Keratinocyte (primary cell): ENCODE results near the gene CWC27. TPM values are rescaled to one million over a fixed set of nuclear protein-coding genes. Genes with fewer than 3 reads are reported as not detected.

ENCODE experiments used
- DNase-seq: peaks from one replicate; pipeline ENCODE4 v3.0.0-alpha.2; 2011; ENCODE audit warnings: low read depth, missing footprints, low spot score
- FAIRE-seq: peaks from 2 replicates; lab custom pipeline; 2011; peaks lifted over from hg19 to GRCh38; lab: Jason Lieb, UNC
- H2AFZ ChIP-seq: 2 replicates; pipeline ENCODE4 v1.6.0; 2012; ENCODE audit warnings: low read length, control low read depth, inconsistent platforms; ENCODE audit not compliant: control insufficient read depth
- H3K27ac ChIP-seq: 2 replicates; pipeline ENCODE4 v1.5.1; 2011; ENCODE audit warnings: low read length; ENCODE audit not compliant: control insufficient read depth, insufficient read depth
- H3K27me3 ChIP-seq: 3 replicates; pipeline ENCODE4 v1.6.0; 2011; ENCODE audit warnings: low read length; ENCODE audit not compliant: control insufficient read depth, insufficient read depth; ENCODE audit errors: extremely low read depth
- H3K36me3 ChIP-seq, 2 experiments: 2 replicates in 1 of 2; 3 replicates in 1 of 2; pipeline ENCODE4 v1.5.1; 2011; ENCODE audit warnings: low read length in 2 of 2, mild to moderate bottlenecking in 1 of 2; ENCODE audit not compliant: control insufficient read depth in 2 of 2, insufficient read depth in 2 of 2; ENCODE audit errors: extremely low read depth in 1 of 2
- H3K4me1 ChIP-seq: 3 replicates; pipeline ENCODE4 v1.5.1; 2011; ENCODE audit warnings: low read length; ENCODE audit not compliant: control insufficient read depth, insufficient read depth; ENCODE audit errors: extremely low read depth
- H3K4me2 ChIP-seq: 3 replicates; pipeline ENCODE4 v1.6.0; 2011; ENCODE audit warnings: low read depth, low read length; ENCODE audit not compliant: control insufficient read depth, insufficient read depth; ENCODE audit errors: extremely low read depth
- H3K4me3 ChIP-seq, 3 experiments: fragments of 200-600 bp in 1 of 3; sonication (generic) in 1 of 3; 2 replicates in 2 of 3; 3 replicates in 1 of 3; pipeline ENCODE4 v1.5.1; 2011 to 2016; ENCODE audit warnings: low read length in 3 of 3, mild to moderate bottlenecking in 3 of 3, control low read depth in 2 of 3, inconsistent platforms in 1 of 3, low read depth in 1 of 3, mixed read lengths in 1 of 3, mixed run types in 1 of 3, moderate library complexity in 1 of 3; ENCODE audit not compliant: control insufficient read depth in 2 of 3, insufficient read depth in 2 of 3; ENCODE audit errors: extremely low read depth in 1 of 3
- H3K79me2 ChIP-seq: 2 replicates; pipeline ENCODE4 v1.6.0; 2012; ENCODE audit warnings: low read length; ENCODE audit not compliant: control insufficient read depth, insufficient read depth
- H3K9ac ChIP-seq: 3 replicates; pipeline ENCODE4 v1.6.0; 2011; ENCODE audit warnings: low read length; ENCODE audit not compliant: control insufficient read depth, insufficient read depth; ENCODE audit errors: extremely low read depth
- H3K9me1 ChIP-seq: 3 replicates; pipeline ENCODE4 v1.6.0; 2011; ENCODE audit warnings: low read length; ENCODE audit not compliant: control insufficient read depth, insufficient read depth; ENCODE audit errors: extremely low read depth
- H3K9me3 ChIP-seq: 2 replicates; pipeline ENCODE4 v1.5.1; 2012; ENCODE audit warnings: low read depth, low read length; ENCODE audit not compliant: control insufficient read depth
- H4K20me1 ChIP-seq: 3 replicates; pipeline ENCODE4 v1.6.0; 2011; ENCODE audit warnings: low read length; ENCODE audit not compliant: control insufficient read depth, insufficient read depth; ENCODE audit errors: extremely low read depth
- CTCF ChIP-seq, 3 experiments: IDR thresholded peaks in 1 of 3; conservative IDR thresholded peaks in 1 of 3; optimal IDR thresholded peaks in 1 of 3; 2 replicates in 2 of 3; 3 replicates in 1 of 3; pipeline versions ENCODE3 to v1.5.1; 2011; ENCODE audit warnings: low read length in 3 of 3, mild to moderate bottlenecking in 3 of 3, moderate library complexity in 2 of 3, control low read depth in 1 of 3, inconsistent platforms in 1 of 3; ENCODE audit not compliant: insufficient read depth in 2 of 3; ENCODE audit errors: extremely low read depth in 1 of 3
- EZH2 ChIP-seq: IDR thresholded peaks from one replicate; pipeline ENCODE4 v1.6.1; 2012; ENCODE audit warnings: inconsistent platforms, mild to moderate bottlenecking, low read length, moderate library complexity
- dilution Hi-C: fragments of 300-500 bp; cut with MboI; formaldehyde crosslinking; loops from one replicate; pipeline ENCODE4 v1.7.0; 2020; ENCODE audit warnings: low sequenced_read_pairs; ENCODE audit not compliant: extremely low pct_ligation_motif_present
- polyA plus RNA-seq, 5 experiments: library from polyadenylated mRNA; depleted of rRNA in 3 of 5; stranded (reverse) in 3 of 5; stranded (forward) in 1 of 5; unstranded in 1 of 5; fragments of >200 nt; gene quantifications; 1 replicate in 1 of 5; 2 replicates in 3 of 5; 3 replicates in 1 of 5; pipeline versions ENCODE4 v1.2.1 to v1.2.3, GENCODE V29; 2011 to 2012; ENCODE audit warnings: missing spikeins in 2 of 5, low read depth in 1 of 5, low replicate concordance in 1 of 5

The CWC27 gene
- polyA plus RNA-seq, 1 donor (not counting 4 experiments of a cell fraction or from before 2014, with no cell fraction given) = 31.8 TPM

DNA sequence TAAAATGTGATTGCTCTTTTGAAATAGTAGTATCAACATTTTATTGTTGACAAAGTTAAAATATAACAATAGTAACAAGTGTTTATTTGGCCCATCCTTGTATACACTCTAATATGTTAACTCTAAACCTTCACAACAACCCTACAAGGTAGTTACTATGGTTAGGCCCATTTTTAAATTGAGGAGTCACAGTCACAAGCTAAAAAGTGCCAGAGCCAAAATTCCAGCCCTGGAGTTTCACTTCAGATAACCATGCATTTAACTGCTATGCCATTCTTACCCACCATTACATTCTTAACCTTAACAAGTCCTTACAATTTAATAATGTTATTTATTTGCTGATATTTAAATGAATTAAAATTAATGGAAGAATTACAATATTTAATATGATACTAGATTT lies 91.2 kb downstream of the CWC27 start:
- Histone ChIP-seq H3K9me1 (no peaks in the 10 kb centered on the region), H3K79me2 (no peaks in the 10 kb centered on the region), H2AFZ (no peak overlapping the region), H3K9ac (no peak overlapping the region), H3K4me3 (no peak overlapping the region), H4K20me1 (no peaks in the 10 kb centered on the region), H3K9me3 (no peaks in the 10 kb centered on the region), H3K36me3 (no peaks in the 10 kb centered on the region), H3K27ac (no peak overlapping the region), H3K4me1 (no peaks in the 10 kb centered on the region), H3K4me2 (no peak overlapping the region), H3K27me3 (no peaks in the 10 kb centered on the region)
- dilution Hi-C loops = no loop called here
- no peak for FAIRE-seq
- DNase-seq = no peak
- TF ChIP-seq CTCF (optimal IDR thresholded peaks at IDR 0.05 in 1 of 3, IDR thresholded peaks at IDR 0.05 in 1 of 3, conservative IDR thresholded peaks at IDR 0.05 in 1 of 3; ENCODE audit: extremely low read depth in 1 of 3, insufficient read depth in 2 of 3, low read length in 3 of 3) (no peak), EZH2 (no peak)

- H3K9me3 ChIP-seq = no peaks in the 10 kb centered on the region
- H3K36me3 ChIP-seq = no peaks in the 10 kb centered on the region
- no peak overlapping the region for H2AFZ ChIP-seq
- FAIRE-seq (no peak), DNase-seq (no peak)
- no peak overlapping the region for H3K27ac ChIP-seq
- no peak overlapping the region for H3K4me3 ChIP-seq
- H4K20me1 ChIP-seq = no peaks in the 10 kb centered on the region
- TF ChIP-seq CTCF (optimal IDR thresholded peaks at IDR 0.05 in 1 of 3, IDR thresholded peaks at IDR 0.05 in 1 of 3, conservative IDR thresholded peaks at IDR 0.05 in 1 of 3; ENCODE audit: extremely low read depth in 1 of 3, insufficient read depth in 2 of 3, low read length in 3 of 3) = no peak
- TF ChIP-seq EZH2 = no peak
- no peaks in the 10 kb centered on the region for H3K27me3 ChIP-seq
- H3K79me2 ChIP-seq = no peaks in the 10 kb centered on the region
- no peaks in the 10 kb centered on the region for H3K9me1 ChIP-seq
- no peaks in the 10 kb centered on the region for H3K4me1 ChIP-seq
- dilution Hi-C loops = no loop called here
- H3K4me2 ChIP-seq = no peak overlapping the region
- H3K9ac ChIP-seq = no peak overlapping the region
Measured at GRCh38 chr5:64861281-64861680, 92.6 kb downstream of the CWC27 start.
